GM10266 (cell line): ENCODE data around the gene GATB.

ENCODE experiments used
- DNase-seq: peaks from one replicate; pipeline ENCODE4 v3.0.0; 2012; ENCODE audit errors: extremely low spot score
- TF ChIP-seq, protein P1 (sequence below): IDR thresholded peaks from 2 replicates; pipeline ENCODE4 v1.5.1; 2012; ENCODE audit warnings: mild to moderate bottlenecking, low read depth; ENCODE audit not compliant: control insufficient read depth, insufficient read depth; ENCODE audit errors: missing control alignments

The GATB gene

DNA sequence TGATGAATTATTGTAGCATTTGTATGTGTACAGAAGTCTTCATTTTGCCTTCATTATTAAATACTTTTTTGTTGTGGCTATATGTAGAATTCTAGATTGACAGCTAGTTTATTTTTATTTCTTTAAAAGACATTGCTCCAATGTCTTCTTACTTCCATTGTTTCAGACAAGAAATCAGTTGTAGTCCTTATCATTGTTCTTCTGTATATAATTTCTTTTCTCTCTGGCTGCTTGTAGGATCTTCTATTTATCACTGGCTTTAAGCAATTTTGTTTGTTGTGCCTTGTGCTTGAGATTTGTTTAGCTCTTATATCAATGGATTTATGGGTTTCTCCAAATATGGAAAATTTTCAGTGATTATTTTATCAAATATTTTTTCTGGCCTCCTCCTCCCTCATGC lies 13.5 kb upstream of the GATB start:
- DNase-seq = no peak
- TF ChIP-seq, protein P1, sequence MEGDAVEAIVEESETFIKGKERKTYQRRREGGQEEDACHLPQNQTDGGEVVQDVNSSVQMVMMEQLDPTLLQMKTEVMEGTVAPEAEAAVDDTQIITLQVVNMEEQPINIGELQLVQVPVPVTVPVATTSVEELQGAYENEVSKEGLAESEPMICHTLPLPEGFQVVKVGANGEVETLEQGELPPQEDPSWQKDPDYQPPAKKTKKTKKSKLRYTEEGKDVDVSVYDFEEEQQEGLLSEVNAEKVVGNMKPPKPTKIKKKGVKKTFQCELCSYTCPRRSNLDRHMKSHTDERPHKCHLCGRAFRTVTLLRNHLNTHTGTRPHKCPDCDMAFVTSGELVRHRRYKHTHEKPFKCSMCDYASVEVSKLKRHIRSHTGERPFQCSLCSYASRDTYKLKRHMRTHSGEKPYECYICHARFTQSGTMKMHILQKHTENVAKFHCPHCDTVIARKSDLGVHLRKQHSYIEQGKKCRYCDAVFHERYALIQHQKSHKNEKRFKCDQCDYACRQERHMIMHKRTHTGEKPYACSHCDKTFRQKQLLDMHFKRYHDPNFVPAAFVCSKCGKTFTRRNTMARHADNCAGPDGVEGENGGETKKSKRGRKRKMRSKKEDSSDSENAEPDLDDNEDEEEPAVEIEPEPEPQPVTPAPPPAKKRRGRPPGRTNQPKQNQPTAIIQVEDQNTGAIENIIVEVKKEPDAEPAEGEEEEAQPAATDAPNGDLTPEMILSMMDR = no peak

DNA sequence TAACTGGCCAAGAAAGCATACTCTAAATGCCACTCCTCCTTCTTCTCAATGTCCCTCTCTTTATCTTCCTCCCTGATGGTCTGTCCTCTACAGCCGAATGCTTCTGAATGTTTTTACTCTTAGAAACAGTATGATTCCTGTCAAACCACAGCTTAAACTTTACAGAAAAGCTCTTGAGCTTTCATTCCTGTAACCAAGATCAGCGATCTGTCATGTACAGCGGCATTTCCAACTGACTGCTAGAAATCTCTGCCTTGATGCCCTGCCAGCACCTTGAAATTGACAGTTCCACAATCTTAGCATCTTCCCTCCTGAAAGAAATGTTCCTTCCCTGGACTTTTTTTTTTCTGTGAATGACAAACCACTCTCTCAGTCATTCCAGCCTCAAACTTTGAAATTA lies 11.5 kb upstream of the GATB start:
- DNase-seq = no peak
- TF ChIP-seq, protein P1 = no peak

DNA sequence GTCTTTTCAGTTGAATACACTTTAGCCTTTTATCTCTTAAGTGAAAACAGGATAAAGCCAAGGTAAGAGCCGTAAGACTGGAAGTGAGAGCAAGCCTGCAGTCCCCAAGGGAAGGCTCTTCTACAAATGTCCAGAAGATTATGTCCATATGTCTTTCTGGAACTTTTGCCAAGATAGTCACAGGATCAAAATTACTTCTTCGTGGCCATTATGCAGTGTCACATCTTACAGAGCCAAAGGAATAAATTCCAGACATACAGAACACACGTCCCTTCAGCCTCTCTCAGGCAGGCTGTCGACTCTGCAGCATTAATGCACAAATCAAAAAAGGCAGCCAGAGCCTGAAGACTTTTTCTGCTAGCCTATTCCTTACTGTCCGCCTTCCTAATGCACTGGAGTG lies 10.9 kb upstream of the GATB start:
- no peak for DNase-seq
- TF ChIP-seq, protein P1 = no peak

DNA sequence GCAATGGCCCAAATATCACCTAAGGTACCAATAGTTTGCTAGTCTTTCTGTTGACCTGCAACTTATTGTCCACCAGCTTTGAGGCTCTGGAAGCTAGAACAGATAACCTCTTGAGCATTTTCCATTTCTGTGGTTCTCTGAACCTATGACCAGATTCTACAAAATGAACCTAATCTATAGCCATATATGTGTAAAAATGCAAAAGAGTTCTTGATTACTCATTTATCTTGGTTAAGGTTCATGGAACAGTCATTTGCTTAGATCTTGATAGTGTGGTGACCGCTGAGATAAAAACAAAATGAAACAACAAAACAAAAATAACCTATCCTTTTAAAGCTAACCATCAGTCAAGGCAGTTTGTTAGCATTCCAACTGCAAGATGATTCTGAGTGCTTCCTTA lies 9.3 kb upstream of the GATB start:
- no peak for DNase-seq
- TF ChIP-seq, protein P1 = no peak

DNA sequence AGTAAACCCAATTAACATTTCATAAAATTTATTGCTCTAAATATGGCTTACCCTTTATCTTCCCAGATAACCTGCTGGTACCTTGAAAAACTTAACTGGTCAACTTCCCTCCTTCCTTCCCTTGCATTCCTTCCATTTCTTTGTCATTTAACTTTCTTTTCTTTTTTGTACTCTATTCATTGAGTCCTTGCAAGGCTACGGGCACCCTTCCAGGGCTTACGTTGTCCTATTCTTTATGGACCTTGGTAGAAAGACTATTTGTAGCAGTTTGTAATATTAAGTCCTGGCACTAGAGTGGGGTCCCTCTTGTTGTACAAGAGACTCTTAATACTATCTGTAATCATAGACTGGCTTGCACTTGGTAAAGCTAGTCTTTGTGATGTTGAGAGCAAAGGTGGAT lies 8.0 kb upstream of the GATB start:
- DNase-seq = no peak
- TF ChIP-seq, protein P1 = no peak

DNA sequence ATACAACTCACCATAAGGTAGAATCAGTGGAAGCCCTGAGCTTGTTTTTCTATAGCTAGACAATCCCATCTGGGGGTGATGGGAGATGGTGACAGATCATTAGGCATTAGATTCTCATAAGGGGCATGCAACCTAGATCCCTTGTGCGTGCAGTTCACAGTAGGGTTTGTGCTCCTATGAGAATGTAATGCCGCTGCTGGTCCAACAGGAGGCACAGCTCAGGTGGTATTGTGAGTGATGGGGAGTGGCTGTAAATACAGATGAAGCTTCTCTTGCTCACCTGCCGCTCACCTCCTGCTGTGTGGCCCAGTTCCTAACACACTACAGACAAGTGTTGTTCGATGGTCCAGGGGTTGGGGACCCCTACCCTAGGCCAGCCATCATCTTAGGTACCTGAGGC lies 5.9 kb upstream of the GATB start:
- TF ChIP-seq, protein P1 = peak; percentile 12

DNA sequence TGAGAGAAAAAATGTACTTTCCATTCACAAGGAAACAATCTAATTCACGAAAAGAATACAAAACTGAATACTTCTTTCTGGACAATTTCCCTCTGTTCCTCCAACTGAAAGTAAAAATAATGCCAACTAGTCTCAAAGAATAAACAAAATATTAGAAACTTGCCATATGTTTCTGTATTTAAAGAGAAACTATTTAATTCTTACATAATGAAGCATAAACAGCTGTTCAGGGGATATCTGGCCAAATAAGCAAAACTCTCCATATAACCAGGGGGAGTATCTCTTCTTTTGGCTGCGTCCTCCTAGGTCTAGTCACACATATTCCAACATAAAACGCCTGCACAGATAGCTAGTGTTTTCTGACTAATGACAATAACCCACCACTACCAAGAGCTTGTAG lies 805 bp downstream of the GATB start:
- TF ChIP-seq, protein P1 = no peak
- no peak for DNase-seq

More for the DNA sequence above, 5.9 kb upstream of the GATB start:
- no peak for DNase-seq
